Spleen (tissue), 11 donors: ENCODE results near the gene VCX3A. TPM values are rescaled to one million over a fixed set of nuclear protein-coding genes. Genes with fewer than 3 reads are reported as not detected.

Experiments used
- DNase-seq: peaks from one replicate; pipeline ENCODE4 v3.0.0-alpha.2; 2020
- H3K27ac ChIP-seq, 8 donors: fragments of 200-600 bp; sonication (generic) in 7 of 8; 1 replicate in 4 of 8; 2 replicates in 4 of 8; pipeline versions ENCODE4 v1.5.0 to v1.8.0; 2016 to 2021; ENCODE audit warnings: inconsistent platforms in 4 of 8, mild to moderate bottlenecking in 4 of 8, moderate library complexity in 1 of 8
- H3K27me3 ChIP-seq, 7 donors: fragments of 200-600 bp; sonication (generic) in 6 of 7; replicated peaks in 1 of 7; 1 replicate in 4 of 7; 2 replicates in 3 of 7; pipeline versions ENCODE4 v1.5.0 to v1.8.0; 2016 to 2021; ENCODE audit warnings: inconsistent platforms in 3 of 7, mild to moderate bottlenecking in 1 of 7
- H3K36me3 ChIP-seq, 6 donors: fragments of 200-600 bp; sonication (generic) in 5 of 6; 1 replicate in 4 of 6; 2 replicates in 2 of 6; pipeline versions ENCODE4 v1.5.0 to v1.8.0; 2016 to 2021; ENCODE audit warnings: inconsistent platforms in 2 of 6
- H3K4me1 ChIP-seq, 6 donors: fragments of 200-600 bp; sonication (generic) in 5 of 6; 1 replicate in 3 of 6; 2 replicates in 3 of 6; pipeline versions ENCODE4 v1.5.0 to v1.8.0; 2016 to 2021; ENCODE audit warnings: inconsistent platforms in 3 of 6
- H3K4me3 ChIP-seq, 8 donors: fragments of 200-600 bp; sonication (generic) in 7 of 8; 1 replicate in 4 of 8; 2 replicates in 4 of 8; pipeline versions ENCODE4 v1.5.0 to v1.8.0; 2016 to 2021; ENCODE audit warnings: inconsistent platforms in 4 of 8, mild to moderate bottlenecking in 4 of 8, moderate library complexity in 2 of 8
- H3K9me3 ChIP-seq, 8 donors: fragments of 200-600 bp; sonication (generic) in 7 of 8; 1 replicate in 4 of 8; 2 replicates in 4 of 8; pipeline versions ENCODE4 v1.5.0 to v1.8.0; 2016 to 2021; ENCODE audit warnings: inconsistent platforms in 4 of 8
- CTCF ChIP-seq, 11 experiments: fragments of 200-600 bp in 7 of 11; fragments of 450-650 bp in 4 of 11; sonication (generic) in 4 of 11; IDR thresholded peaks in 8 of 11; conservative IDR thresholded peaks in 3 of 11; 1 replicate in 7 of 11; 2 replicates in 4 of 11; pipeline versions ENCODE4 v1.4.0 to v1.8.0; 2016 to 2021; ENCODE audit warnings: antibody characterized with exemption in 11 of 11, inconsistent platforms in 4 of 11, mild to moderate bottlenecking in 1 of 11
- POLR2A ChIP-seq, 3 donors: fragments of 450-650 bp; IDR thresholded peaks; one replicate each; pipeline ENCODE4 v1.5.1; 2017; ENCODE audit warnings: antibody characterized with exemption in 3 of 3, mild to moderate bottlenecking in 1 of 3
- POLR2AphosphoS5 ChIP-seq, 3 donors: sonication (generic); formaldehyde crosslinking; IDR thresholded peaks; one replicate each; pipeline ENCODE4 v1.5.1; 2017; ENCODE audit warnings: antibody characterized with exemption in 3 of 3
- WGBS, 5 donors: extraction: QIAGEN DNeasy Blood & Tissue Kit in 3 of 5; methylation state at CpG; one replicate each; pipeline versions ENCODE4 v1.1.5 to v1.1.7; 2013 to 2018; 5-methylcytosine and 5-hydroxymethylcytosine counted together
- intact Hi-C: fragments of 100-400 bp; cut with DNase I; formaldehyde crosslinking; loops from one replicate; pipeline ENCODE4 v1.15.0; 2023; ENCODE audit warnings: low total_unique reads
- polyA plus RNA-seq, 3 donors: library from polyadenylated mRNA; stranded (reverse); fragments of 200-250 nt; gene quantifications; one replicate each; pipeline ENCODE4 v1.2.1, GENCODE V29; 2013
- total RNA-seq, 7 donors: library from RNA; depleted of rRNA in 3 of 7; stranded (reverse); fragments of >200 nt in 3 of 7; fragmentation: NEBNext Ultra II Directional in 4 of 7; extraction: Animal tissue kit (Norgen Biotek cat#: 25700) in 4 of 7; gene quantifications; one replicate each; pipeline versions ENCODE4 v1.1.0 to v1.2.1, GENCODE V29; 2016 to 2021
- donor health status: healthy with polysubstance abuse.
- donor health status: DM: no; HTN: no; CAD: no; lungs with moderate emphysema.
- donor health status: DM: no; HTN: no; CAD: no.
- donor health status: Bipolar disorder and iron deficiency.
- donor health status: healthy.
- donor health status: DM: no; HTN: no; CAD: no.
- donor health status: DM: yes; HTN: yes; CAD: no.

Gene VCX3A
- total and polyA plus RNA-seq, 10 donors = 0.16 to 0.85 (median 0.20) TPM; not detected in 7

GRCh38 chrX:6550999-6551398 is 16.1 kb upstream of the VCX3A start:
- no peaks in the 10 kb centered on the region for H3K36me3 ChIP-seq
- no peaks in the 10 kb centered on the region for H3K4me1 ChIP-seq
- TF ChIP-seq CTCF (IDR thresholded peaks at IDR 0.05 in 8 of 11, conservative IDR thresholded peaks at IDR 0.05 in 3 of 11) (no peak), POLR2AphosphoS5 (IDR thresholded peaks at IDR 0.05) (no peak), POLR2A (IDR thresholded peaks at IDR 0.05) (no peak)
- 75 to 90% (median 82%) methylated on average over 8 of the region's 8 CpGs for WGBS, 5 donors
- intact Hi-C loops = no loop called here
- no peaks in the 10 kb centered on the region for H3K27me3 ChIP-seq
- no peak overlapping the region for H3K27ac ChIP-seq
- H3K4me3 ChIP-seq = no peak overlapping the region
- DNase-seq = no peak
- H3K9me3 ChIP-seq = peaks cover 0 to 12% (median 0%) of the 10 kb centered on the region in 8 donors

GRCh38 chrX:6545712-6546111 is 10.8 kb upstream of the VCX3A start:
- Histone ChIP-seq H3K4me1 (no peaks in the 10 kb centered on the region), H3K36me3 (no peaks in the 10 kb centered on the region), H3K27me3 (no peaks in the 10 kb centered on the region), H3K27ac (no peak overlapping the region), H3K4me3 (no peak overlapping the region), H3K9me3 (peaks cover 0 to 12% (median 0%) of the 10 kb centered on the region in 8 donors)
- TF ChIP-seq POLR2AphosphoS5 (IDR thresholded peaks at IDR 0.05) = no peak
- TF ChIP-seq POLR2A (IDR thresholded peaks at IDR 0.05) = no peak
- no peak for TF ChIP-seq CTCF (IDR thresholded peaks at IDR 0.05 in 8 of 11, conservative IDR thresholded peaks at IDR 0.05 in 3 of 11)
- no peak for DNase-seq
- intact Hi-C loops = no loop called here
- WGBS, 5 donors = 78 to 95% (median 82%) methylated on average over 5 of the region's 5 CpGs

GRCh38 chrX:6526564-6527136 is 8.3 kb downstream of the VCX3A start:
- H3K36me3 ChIP-seq = no peaks in the 10 kb centered on the region
- no peaks in the 10 kb centered on the region for H3K27me3 ChIP-seq
- no peak for DNase-seq
- no peaks in the 10 kb centered on the region for H3K4me1 ChIP-seq
- no peak overlapping the region for H3K4me3 ChIP-seq
- intact Hi-C loops = no loop called here
- H3K27ac ChIP-seq = no peak overlapping the region
- 83 to 95% (median 88%) methylated on average over 3 of the region's 3 CpGs for whole genome bisulfite sequencing, 5 donors
- H3K9me3 ChIP-seq = peaks cover 0 to 9% (median 0%) of the 10 kb centered on the region in 8 donors
- TF ChIP-seq POLR2AphosphoS5 (IDR thresholded peaks at IDR 0.05) (no peak), CTCF (IDR thresholded peaks at IDR 0.05 in 8 of 11, conservative IDR thresholded peaks at IDR 0.05 in 3 of 11) (no peak), POLR2A (IDR thresholded peaks at IDR 0.05) (no peak)

GRCh38 chrX:6517376-6517775 is 17.5 kb downstream of the VCX3A start:
- intact Hi-C loops = no loop called here
- WGBS, 5 donors = 88 to 92% (median 90%) methylated on average over 6 of the region's 6 CpGs

More at GRCh38 chrX:6517376-6517775, 17.5 kb downstream of the VCX3A start:
- no peak for TF ChIP-seq CTCF (IDR thresholded peaks at IDR 0.05 in 8 of 11, conservative IDR thresholded peaks at IDR 0.05 in 3 of 11)
- TF ChIP-seq POLR2AphosphoS5 (IDR thresholded peaks at IDR 0.05) = no peak
- TF ChIP-seq POLR2A (IDR thresholded peaks at IDR 0.05) = no peak
- H3K27me3 ChIP-seq = no peaks in the 10 kb centered on the region
- no peaks in the 10 kb centered on the region for H3K9me3 ChIP-seq
- no peak for DNase-seq
- H3K36me3 ChIP-seq = no peaks in the 10 kb centered on the region
- no peaks in the 10 kb centered on the region for H3K4me1 ChIP-seq
- H3K4me3 ChIP-seq = no peak overlapping the region
- no peak overlapping the region for H3K27ac ChIP-seq
